ENCODE measurements around the gene MPND.

MPND gene

DNA sequence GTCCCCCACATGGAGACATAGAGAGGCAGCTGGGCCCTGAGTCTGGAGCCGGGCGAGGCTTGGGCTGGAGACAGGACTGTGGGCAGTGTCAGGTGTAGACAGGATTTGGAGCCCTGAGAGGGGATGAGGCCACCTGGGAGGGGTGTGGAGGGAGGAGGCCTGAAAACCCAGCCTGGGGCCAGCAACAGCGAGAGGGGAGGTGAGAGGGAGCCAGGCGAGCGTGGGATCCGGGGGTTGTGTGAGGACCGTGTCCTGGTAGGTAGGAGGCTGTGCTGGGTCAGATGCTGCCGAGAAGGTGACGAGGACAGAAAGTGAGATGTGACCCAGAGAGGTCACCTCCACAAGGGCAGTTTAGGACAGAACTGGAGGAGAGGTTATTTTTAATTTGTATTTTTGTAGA lies 7.4 kb downstream of the MPND start:
- DNase-seq: no peak

DNA sequence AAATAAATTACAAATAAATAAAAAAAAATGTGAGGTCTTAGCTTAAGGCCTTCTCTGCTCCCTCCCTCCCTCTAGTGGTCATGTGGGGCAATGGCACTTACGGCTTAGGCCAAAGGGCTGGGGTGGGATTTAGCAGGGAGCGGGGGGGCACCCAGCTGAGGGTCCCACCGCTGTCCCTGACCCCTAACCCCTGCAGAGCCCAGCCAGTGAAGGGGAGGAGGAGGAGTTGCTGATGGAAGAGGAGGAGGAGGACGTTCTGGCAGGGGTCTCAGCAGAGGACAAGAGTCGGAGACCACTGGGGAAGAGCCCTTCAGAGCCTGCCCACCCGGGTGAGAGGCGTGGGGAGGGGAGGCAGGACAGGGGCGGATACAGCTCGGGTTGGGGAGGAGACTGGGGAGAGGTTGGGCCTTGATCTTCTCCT lies 9.3 kb downstream of the MPND start:
- DNase-seq: peak; percentile 66

DNA sequence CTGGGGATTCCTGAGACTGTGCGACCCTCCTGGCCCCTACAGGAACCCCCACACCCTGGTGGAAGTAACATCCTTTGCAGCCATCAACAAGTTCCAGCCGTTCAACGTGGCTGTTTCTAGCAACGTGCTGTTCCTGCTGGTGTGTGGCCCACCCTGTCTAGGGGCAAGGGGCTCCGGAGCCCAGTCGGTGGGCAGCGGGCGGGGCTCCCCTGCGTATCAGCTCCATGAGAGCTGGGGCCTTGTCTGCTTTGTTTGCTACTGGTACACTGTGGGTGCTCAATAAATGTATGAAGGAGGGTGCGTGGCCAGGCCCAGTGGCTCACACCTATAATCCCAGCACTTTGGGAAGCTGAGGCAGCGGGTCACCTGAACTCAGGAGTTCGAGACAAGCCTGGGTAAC lies 10.9 kb downstream of the MPND start:
- DNase-seq: no peak

DNA sequence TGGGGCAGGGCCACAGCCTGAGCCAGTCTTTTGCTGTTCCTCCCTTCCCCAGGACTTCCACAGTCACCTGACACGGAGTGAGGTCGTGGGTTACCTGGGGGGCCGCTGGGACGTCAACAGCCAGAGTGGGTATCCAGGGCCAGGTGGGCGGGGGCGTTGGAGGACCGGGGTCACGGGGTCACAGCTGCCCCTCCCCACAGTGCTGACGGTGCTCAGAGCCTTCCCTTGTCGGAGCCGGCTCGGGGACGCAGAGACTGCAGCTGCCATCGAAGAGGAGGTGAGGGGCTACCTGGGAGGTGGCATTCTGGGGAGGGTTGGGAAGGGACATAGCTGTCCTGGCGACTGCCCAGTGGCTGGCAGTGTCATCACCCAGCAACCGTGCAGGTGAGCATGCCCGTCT lies 11.5 kb downstream of the MPND start:
- DNase-seq: no peak

- DNase-seq: no peak
Measured at GRCh38 chr19:4357095-4357797, 13.9 kb downstream of the MPND start.

DNA sequence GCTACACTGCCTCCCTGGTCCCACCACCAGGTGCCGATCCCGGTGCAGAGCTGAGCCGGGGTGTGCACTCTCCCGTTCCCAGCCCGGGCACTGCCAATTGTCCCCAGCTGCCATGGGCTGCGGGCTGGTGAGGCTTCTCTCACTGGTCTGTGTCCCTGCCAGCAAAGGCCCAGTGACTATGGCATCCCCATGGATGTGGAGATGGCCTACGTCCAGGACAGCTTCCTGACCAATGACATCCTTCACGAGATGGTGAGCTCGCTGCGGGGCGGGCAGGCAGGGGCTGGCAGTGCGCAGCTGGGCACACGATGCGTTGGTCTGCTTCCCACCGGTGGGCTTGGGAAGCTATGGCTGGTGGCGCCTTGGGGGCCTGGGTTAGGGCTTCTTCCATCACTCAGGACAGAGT lies 14.6 kb downstream of the MPND start:
- DNase-seq: no peak

DNA sequence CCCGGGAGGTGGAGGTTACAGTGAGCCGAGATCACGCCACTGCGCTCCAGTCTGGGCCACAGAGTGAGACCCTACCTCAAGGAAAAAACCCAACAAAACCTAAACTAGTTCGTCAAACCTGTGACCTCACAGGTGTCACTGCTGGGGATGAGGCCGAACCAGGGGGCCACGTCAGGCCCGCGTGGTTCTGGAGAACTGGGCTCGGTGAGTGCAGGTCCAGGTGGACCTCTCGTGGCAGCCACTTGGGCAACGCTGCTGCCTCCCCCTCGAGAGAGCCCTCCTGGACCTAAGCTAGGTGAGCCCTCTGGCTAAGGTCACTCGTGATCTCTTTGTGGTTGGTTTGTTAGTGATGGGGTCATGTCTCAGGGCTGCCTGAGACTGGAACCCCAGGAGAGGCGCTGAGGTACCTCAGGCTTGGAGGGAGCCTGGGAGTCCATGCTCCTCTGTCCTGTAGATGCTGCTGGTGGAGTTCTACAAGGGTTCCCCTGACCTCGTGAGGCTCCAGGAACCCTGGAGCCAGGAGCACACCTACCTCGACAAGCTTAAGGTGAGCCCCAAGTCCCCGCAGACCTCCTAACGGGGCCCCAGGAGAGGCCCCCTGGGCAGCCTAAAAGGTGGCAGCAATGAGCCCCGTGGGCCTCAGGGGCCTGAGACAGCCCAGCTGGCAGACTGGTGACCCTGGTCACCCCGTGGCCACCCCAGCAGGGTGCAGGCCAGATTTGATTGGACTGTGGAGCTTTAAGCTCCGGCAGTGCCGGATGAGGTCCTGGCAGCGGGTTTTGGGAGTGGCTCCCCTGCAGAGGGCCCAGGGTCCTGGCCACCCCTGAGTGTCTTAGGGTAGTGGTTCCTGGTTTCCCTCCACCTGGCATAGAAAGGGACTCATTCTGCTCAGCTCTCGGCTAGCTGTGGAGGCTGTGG lies 15.6 kb downstream of the MPND start:
- no peak for DNase-seq

- DNase-seq: no peak
Measured at GRCh38 chr19:4359627-4360000, 16.3 kb downstream of the MPND start.

- DNase-seq: no peak
Measured at GRCh38 chr19:4360081-4360569, 16.8 kb downstream of the MPND start.

DNA sequence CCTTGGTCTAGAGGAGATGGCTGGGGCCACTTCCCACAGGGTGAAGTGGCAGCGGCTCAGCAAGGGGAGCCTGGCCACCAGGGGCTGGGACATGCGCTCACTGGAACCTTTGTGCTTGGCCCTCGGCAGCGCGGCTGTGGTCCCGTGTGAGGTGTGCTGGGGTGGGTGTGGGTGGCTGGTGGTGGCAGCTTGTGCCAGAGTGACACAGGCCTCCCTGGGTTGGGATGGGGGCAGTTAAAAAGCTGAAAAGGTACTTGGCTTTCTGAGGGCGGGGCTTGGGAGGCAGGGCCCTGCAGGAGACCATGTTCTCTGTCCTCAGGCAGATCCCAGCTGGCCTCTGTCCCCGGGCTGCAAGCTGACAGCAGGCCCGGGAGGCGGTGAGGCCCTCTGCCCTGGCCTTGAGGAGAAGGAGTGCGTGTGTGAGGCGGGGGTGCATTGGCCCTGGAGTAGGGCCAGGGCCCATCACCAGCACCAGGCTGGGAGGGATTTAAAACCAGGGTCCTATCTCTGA lies 17.3 kb downstream of the MPND start:
- DNase-seq: no peak

GRCh38 chr19:4361152-4362046 lies 18.0 kb downstream of the MPND start:
- no peak for DNase-seq

- DNase-seq: no peak
Measured at GRCh38 chr19:4362101-4362828, 18.9 kb downstream of the MPND start.

DNA sequence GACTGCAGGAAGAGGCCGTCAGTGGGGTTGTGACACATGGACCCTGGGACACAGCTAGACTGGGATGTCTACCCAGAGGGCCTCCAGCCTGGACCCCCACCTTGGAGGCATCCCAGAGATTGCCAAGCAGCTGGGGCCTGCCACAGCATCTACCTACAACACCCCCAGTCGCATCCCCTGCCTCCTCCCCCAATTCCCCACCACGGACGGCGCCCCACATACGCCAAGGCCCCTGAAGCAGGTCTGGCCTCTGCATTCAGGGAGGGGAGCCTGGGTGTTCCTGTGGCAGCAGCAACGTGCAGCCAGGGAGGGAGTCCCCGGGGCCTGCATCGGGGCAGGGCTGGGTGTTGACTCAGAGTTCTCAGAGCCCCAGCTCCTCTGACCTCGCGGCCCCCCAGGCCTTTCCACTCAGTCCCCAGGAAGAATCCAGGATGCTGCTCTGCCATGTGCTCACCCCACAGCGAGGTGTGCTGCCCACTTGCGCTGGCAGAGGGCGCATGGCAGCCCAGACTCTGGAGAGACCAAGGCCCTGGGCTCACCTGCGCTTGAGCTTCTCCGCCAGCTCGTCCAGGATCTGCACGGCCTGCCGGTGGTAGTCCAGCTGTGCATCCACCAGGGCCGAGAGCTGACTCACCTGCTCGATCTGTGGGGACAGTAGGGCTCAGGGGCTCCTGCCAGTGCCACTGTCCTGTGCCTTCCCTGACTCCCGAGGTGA lies 19.6 kb downstream of the MPND start:
- DNase-seq: peak; percentile 22

- DNase-seq: no peak
Measured at GRCh38 chr19:4363571-4364304, 20.4 kb downstream of the MPND start.

DNA sequence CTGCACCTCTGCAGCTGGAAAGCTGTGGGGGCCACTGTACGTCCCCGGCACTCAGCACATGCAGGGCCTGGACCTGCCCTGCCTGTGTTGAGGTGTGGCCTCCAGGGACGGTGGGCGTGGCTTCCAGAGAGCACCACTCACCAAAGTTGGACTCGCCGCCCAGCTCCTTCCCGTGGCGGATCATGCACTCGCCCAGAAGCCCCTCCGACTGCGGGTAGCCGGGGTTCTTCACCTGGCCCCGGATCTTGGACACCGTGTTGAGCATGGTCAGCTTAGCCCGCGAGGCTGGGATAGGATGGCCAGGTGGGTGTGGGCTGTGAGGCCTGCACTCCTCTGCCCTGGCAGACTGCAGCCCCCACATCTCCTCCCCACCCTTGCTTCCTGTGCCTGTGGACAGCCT lies 22.0 kb downstream of the MPND start:
- no peak for DNase-seq

- DNase-seq: no peak
Measured at GRCh38 chr19:4365791-4366665, 22.7 kb downstream of the MPND start.

DNA sequence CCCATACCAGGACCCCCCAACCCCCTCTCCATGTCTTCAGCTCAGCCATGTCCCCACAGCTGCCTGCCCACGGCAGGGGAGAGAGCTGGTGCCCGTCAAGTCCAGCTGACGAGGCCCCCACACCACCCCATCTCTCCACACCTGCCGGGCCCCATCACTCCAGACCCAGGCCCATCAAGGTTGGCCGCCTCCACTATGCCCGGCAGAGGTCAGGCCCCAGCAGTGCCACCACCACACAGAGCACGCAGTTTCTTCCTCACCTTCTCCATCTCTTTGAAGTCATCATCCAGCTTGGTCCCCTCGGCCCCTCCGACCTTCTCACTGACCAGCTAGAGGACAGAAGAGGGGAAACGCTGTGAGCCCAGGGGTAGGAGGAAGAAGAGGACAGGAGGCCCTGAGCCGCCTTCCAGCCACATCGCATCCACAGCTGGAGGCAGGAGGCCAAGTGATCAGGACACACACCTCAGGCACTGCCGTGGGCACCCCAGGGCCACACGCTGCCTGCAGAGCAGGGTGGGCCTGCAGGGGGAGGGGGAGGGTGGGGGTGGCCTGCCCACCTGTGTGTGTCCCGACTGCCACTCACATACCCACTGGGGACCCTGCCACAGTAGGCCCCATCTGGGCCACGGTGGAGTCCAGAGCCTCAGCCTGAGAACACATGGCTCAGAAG lies 23.4 kb downstream of the MPND start:
- no peak for DNase-seq

GRCh38 chr19:4367336-4367723 lies 24.0 kb downstream of the MPND start:
- DNase-seq: no peak

GRCh38 chr19:4367781-4368127 lies 24.4 kb downstream of the MPND start:
- no peak for DNase-seq

Data from activated CD4-positive, alpha-beta T cell treated with anti-CD3 and anti-CD28 coated beads, Interleukin-10, Interleukin-2, amounts not matched to agents 100 ng/mL and 50 ng/mL, durations not matched to agents 16 hours and 8 hours (primary cell).